ENCODE data around the gene NINJ1. TPM values are rescaled to one million over a fixed set of nuclear protein-coding genes. Genes with fewer than 3 reads are reported as not detected.
"Not testable (repeated sequence)": the region's sequence is repeated elsewhere in the genome, so short reads cannot be mapped to it uniquely, and the experiment has no call there.

The NINJ1 gene
- total RNA-seq, 2 experiments from 2014 or later = 118 to 120 TPM

- Mint-ChIP-seq H3K27ac (no peak overlapping the region), H3K9me3 (peaks cover 25% of the 10 kb centered on the region), H3K27me3 (no peaks in the 10 kb centered on the region), H3K36me3 (ENCODE audit: low read depth) (peaks cover 27% of the 10 kb centered on the region), H3K4me3 (no peak overlapping the region), H3K4me1 (ENCODE audit: low read depth) (peaks cover 35% of the 10 kb centered on the region)
- TF ChIP-seq CTCF (IDR thresholded peaks at IDR 0.05) = no peak
- POLR2A ChIA-PET = interaction anchor here (0.9 to 1.8 kb wide), 4 partner anchors 10 to 92 kb away, joined by 3 to 4 read pairs (median 3); no protein-coding TSS in a partner anchor
- DNase-seq (no peak), ATAC-seq (no peak)
- intact Hi-C loops (cut with micrococcal nuclease) = no loop called here
- CTCF ChIA-PET = no interaction called here
These were observed 17.2 kb upstream of the NINJ1 start for GRCh38 chr9:93151097-93151784.

GRCh38 chr9:93149361-93149760 is 15.3 kb upstream of the NINJ1 start:
- DNase-seq (no peak), ATAC-seq (no peak)
- peak overlapping the region; percentile 84 for H3K27ac Mint-ChIP-seq
- intact Hi-C loops (cut with micrococcal nuclease) = no loop called here
- no peak for TF ChIP-seq CTCF (IDR thresholded peaks at IDR 0.05)
- H3K27me3 Mint-ChIP-seq = no peaks in the 10 kb centered on the region
- no peak overlapping the region for H3K4me3 Mint-ChIP-seq
- H3K4me1 Mint-ChIP-seq (ENCODE audit: low read depth) = peaks cover 44% of the 10 kb centered on the region
- peaks cover 32% of the 10 kb centered on the region for H3K36me3 Mint-ChIP-seq (ENCODE audit: low read depth)
- ChIA-PET CTCF (interaction anchor here (1.1 to 1.5 kb wide), 2 partner anchors 29 to 146 kb away, joined by 4 read pairs; no protein-coding TSS in a partner anchor), POLR2A (interaction anchor here (1.0 to 1.1 kb wide), 3 partner anchors 16 to 196 kb away, joined by 3 read pairs; no protein-coding TSS in a partner anchor)
- peaks cover 29% of the 10 kb centered on the region for H3K9me3 Mint-ChIP-seq

GRCh38 chr9:93148721-93149120 is 14.7 kb upstream of the NINJ1 start:
- TF ChIP-seq CTCF (IDR thresholded peaks at IDR 0.05) = no peak
- ChIA-PET POLR2A (interaction anchor here (1.0 to 1.1 kb wide), 2 partner anchors 15 to 195 kb away, joined by 3 read pairs; no protein-coding TSS in a partner anchor), CTCF (no interaction called here)
- Mint-ChIP-seq H3K4me1 (ENCODE audit: low read depth) (peaks cover 50% of the 10 kb centered on the region), H3K27me3 (no peaks in the 10 kb centered on the region), H3K9me3 (peaks cover 29% of the 10 kb centered on the region), H3K4me3 (peak overlapping the region; percentile 10), H3K36me3 (ENCODE audit: low read depth) (peaks cover 32% of the 10 kb centered on the region), H3K27ac (peak overlapping the region; percentile 84)
- no peak for ATAC-seq
- DNase-seq = peak; percentile 48
- intact Hi-C loops (cut with micrococcal nuclease) = no loop called here

GRCh38 chr9:93147632-93148031 is 13.6 kb upstream of the NINJ1 start:
- Mint-ChIP-seq H3K36me3 (ENCODE audit: low read depth) (peaks cover 32% of the 10 kb centered on the region), H3K4me3 (no peak overlapping the region), H3K27ac (peak overlapping the region; percentile 99), H3K9me3 (peaks cover 29% of the 10 kb centered on the region), H3K27me3 (no peaks in the 10 kb centered on the region), H3K4me1 (ENCODE audit: low read depth) (peaks cover 57% of the 10 kb centered on the region)
- no peak for ATAC-seq
- intact Hi-C loops (cut with micrococcal nuclease) = no loop called here
- TF ChIP-seq CTCF (IDR thresholded peaks at IDR 0.05) = no peak
- no peak for DNase-seq
- ChIA-PET POLR2A (interaction anchor here (1.4 to 2.5 kb wide), 2 partner anchors 13 to 83 kb away, joined by 5 to 12 read pairs; partner anchors contain the start of gene NINJ1), CTCF (interaction anchor here (1.2 to 2.8 kb wide), 3 partner anchors 21 to 39 kb away, joined by 3 to 8 read pairs (median 3); no protein-coding TSS in a partner anchor)

GRCh38 chr9:93146696-93147095 is 12.6 kb upstream of the NINJ1 start:
- Mint-ChIP-seq H3K36me3 (ENCODE audit: low read depth) (peaks cover 32% of the 10 kb centered on the region), H3K9me3 (peaks cover 29% of the 10 kb centered on the region), H3K4me3 (peak overlapping the region; percentile 70), H3K4me1 (ENCODE audit: low read depth) (peaks cover 64% of the 10 kb centered on the region), H3K27ac (peak overlapping the region; percentile 99)
- intact Hi-C loops (cut with micrococcal nuclease); H3K27me3 Mint-ChIP-seq: not testable (repeated sequence)
- ATAC-seq (peak; percentile 74), DNase-seq (peak; percentile 81)
- ChIA-PET POLR2A (interaction anchor here (1.4 to 2.5 kb wide), 2 partner anchors 12 to 82 kb away, joined by 5 to 12 read pairs; partner anchors contain the start of gene NINJ1), CTCF (interaction anchor here (1.2 to 2.8 kb wide), 4 partner anchors 20 to 143 kb away, joined by 3 to 8 read pairs (median 3); no protein-coding TSS in a partner anchor)

Measured in activated CD8-positive, alpha-beta T cell treated with anti-CD3 and anti-CD28 coated beads for 36 hours (primary cell).